ENCODE data around the gene FBXO45.
"Not testable (repeated sequence)": the region's sequence is repeated elsewhere in the genome, so short reads cannot be mapped to it uniquely, and the experiment has no call there.

The FBXO45 gene

GRCh38 chr3:196620161-196620604, 51.7 kb downstream of the FBXO45 start:
- no peak for DNase-seq

DNA sequence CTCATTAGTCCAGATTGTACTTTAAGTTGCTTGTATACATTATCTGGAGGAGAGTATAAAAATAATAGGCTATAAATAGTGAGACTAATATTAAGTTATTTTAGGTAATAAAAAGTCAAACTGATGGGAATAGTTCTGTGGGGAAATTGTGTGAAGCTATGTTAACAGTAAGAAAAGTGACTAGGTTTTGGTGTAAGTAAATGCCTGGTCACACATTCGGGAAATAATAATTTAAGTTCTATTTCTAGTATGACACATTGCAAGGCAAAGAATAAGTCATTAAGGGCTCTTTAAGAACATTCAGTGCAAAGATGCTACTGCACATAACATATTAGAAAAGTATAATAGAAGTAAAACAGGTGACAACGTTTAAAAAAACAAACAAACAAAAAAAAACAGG, 52.2 kb downstream of the FBXO45 start:
- DNase-seq, result no peak

GRCh38 chr3:196621611-196622010, 53.2 kb downstream of the FBXO45 start:
- no peak for DNase-seq

- no peak for DNase-seq
Measured at GRCh38 chr3:196624067-196624790, 55.8 kb downstream of the FBXO45 start.

DNA sequence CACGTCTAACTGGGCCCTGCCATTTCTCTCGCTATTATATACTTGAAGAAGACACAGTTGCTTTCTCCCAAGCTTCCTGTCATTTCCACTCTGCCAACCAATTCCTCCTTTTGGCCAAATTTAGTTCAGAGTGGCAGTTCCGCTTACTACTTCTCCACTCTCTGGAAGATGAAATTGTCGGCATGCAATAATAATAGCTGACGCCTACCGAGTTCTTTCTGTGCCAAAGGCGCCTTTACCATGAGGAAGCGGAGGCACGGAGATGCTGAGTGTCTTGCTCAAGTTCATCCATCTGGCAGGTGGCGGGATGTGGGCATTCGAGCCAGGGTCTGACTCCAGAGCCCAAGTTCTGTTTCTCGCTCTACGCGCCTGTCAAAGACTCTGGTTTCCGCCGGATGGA, 56.4 kb downstream of the FBXO45 start:
- no peak for DNase-seq

GRCh38 chr3:196625331-196625730, 56.9 kb downstream of the FBXO45 start:
- DNase-seq, result no peak

DNA sequence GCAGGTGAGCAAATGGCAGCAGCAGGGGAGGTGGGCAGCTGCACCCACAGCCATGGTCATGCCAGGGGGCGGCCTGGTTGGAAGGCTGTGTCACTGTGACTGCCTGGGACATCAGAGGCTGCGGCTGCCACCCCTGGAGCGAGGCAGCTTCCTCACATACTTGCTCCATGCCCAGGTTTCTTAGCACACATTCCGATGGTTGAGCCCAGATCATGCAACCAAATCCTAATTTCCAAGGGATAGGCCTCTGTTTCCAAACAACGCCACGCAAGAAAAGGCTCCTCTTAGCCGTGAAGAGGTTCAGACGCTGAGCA, 59.4 kb downstream of the FBXO45 start:
- no peak for DNase-seq

GRCh38 chr3:196629228-196629627, 60.8 kb downstream of the FBXO45 start:
- no peak for DNase-seq

- no peak for DNase-seq
Measured at GRCh38 chr3:196631682-196632045, 63.2 kb downstream of the FBXO45 start.

GRCh38 chr3:196632046-196632751, 63.7 kb downstream of the FBXO45 start:
- DNase-seq, result peak; percentile 80

- DNase-seq, result no peak
Measured at GRCh38 chr3:196633555-196634151, 65.2 kb downstream of the FBXO45 start.

GRCh38 chr3:196634224-196634623, 65.8 kb downstream of the FBXO45 start:
- no peak for DNase-seq

- no peak for DNase-seq
Measured at GRCh38 chr3:196634829-196635228, 66.4 kb downstream of the FBXO45 start.

- no peak for DNase-seq
Measured at GRCh38 chr3:196636369-196637349, 68.2 kb downstream of the FBXO45 start.

- not testable (repeated sequence) for DNase-seq
Measured at GRCh38 chr3:196637941-196638340, 69.5 kb downstream of the FBXO45 start.

Measured in T-helper 9 cell (primary cell).